Measurements from ENCODE around the gene MACROH2A1.
A peak's percentile ranks its signal among the peaks of the same experiment; 100 is the strongest.

MACROH2A1 gene

DNA sequence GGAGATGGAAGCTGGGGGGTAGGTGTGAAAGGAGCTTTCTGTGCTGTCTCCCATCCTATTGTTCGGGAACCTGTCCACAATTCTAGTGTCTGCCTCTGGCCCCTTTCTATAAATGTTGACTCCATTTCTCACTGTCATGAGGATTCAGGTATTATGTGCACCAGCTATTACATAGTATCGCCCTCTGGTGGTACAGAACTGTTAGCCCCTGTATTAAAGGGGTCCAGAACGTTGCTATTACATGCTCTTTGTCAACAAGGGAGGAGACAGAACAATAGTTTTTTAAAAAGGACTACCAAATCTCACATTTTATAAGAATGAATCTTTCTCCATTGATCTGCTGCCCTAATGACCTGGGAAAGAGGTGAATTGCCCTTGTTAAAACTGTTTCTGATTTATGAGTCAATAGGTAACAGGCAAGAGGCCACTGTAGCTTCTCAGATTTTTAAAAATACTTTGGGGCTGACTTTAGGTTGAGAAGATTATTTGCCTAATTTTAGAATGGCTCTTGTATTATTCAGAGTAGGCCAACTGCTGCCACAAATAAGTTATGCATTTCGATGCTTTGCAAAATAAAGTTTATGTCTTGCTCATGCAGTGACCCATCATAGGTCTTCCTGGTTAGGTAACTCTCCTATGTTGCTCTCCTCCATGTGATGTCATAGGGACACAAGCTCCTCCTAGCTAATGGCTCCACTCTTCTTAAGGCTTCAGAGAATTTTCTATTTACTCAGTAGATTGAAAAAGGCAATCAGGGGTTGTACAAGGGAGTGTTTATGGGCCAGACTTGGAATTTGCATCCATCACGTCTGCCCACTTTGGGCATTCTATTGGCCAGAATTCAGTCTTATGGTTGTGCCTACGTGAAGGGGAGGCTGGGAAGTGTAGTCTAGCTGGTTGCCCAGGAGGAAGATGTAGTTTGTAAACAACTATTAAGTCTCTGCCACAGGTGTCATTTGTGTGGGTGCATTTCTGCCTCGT is 27.4 kb upstream of the MACROH2A1 start:
- peak; percentile 98 for ATAC-seq
- TF ChIP-seq TSHZ2 (CRISPR knock-in tag; IDR thresholded peaks at IDR 0.05), result no peak

DNA sequence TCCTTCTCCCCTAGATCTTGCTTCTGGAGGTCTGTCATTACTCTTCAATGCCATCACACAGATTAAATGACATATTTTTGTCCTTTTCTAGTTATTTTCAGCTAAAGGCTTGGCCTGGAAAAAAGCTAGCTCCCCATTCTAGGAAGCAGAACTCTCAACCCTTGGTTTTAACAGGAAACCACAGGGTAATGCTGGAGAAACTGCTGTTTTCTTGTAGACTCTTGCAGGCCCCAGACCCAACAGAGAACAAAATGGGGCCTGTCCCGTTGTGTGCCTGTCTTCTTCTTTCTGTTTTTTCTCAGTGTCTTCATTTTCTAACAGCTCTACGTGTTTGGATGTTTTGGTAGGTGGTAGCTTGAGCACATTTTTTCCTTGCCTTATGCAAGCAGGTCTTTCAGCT is 26.6 kb upstream of the MACROH2A1 start:
- no peak for ATAC-seq
- no peak for TF ChIP-seq ZNF565 (CRISPR knock-in tag; conservative IDR thresholded peaks at IDR 0.05; ENCODE audit: low read depth)
- no peak for TF ChIP-seq ZNF70 (CRISPR knock-in tag; IDR thresholded peaks at IDR 0.05)
- TF ChIP-seq TSHZ2 (CRISPR knock-in tag; IDR thresholded peaks at IDR 0.05), result no peak
- TF ChIP-seq TOX (CRISPR knock-in tag; IDR thresholded peaks at IDR 0.05; ENCODE audit: borderline replicate concordance), result no peak
- TF ChIP-seq CSDC2 (CRISPR knock-in tag; IDR thresholded peaks at IDR 0.05), result no peak
- TF ChIP-seq TCF4 (CRISPR knock-in tag; IDR thresholded peaks at IDR 0.05; ENCODE audit: borderline replicate concordance), result no peak
- TF ChIP-seq, protein P1, sequence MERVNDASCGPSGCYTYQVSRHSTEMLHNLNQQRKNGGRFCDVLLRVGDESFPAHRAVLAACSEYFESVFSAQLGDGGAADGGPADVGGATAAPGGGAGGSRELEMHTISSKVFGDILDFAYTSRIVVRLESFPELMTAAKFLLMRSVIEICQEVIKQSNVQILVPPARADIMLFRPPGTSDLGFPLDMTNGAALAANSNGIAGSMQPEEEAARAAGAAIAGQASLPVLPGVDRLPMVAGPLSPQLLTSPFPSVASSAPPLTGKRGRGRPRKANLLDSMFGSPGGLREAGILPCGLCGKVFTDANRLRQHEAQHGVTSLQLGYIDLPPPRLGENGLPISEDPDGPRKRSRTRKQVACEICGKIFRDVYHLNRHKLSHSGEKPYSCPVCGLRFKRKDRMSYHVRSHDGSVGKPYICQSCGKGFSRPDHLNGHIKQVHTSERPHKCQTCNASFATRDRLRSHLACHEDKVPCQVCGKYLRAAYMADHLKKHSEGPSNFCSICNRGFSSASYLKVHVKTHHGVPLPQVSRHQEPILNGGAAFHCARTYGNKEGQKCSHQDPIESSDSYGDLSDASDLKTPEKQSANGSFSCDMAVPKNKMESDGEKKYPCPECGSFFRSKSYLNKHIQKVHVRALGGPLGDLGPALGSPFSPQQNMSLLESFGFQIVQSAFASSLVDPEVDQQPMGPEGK (CRISPR knock-in tag; IDR thresholded peaks at IDR 0.05; ENCODE audit: borderline replicate concordance), result no peak
- TF ChIP-seq BACH2 (CRISPR knock-in tag; IDR thresholded peaks at IDR 0.05; ENCODE audit: borderline replicate concordance), result no peak
- no peak for TF ChIP-seq OSR1 (CRISPR knock-in tag; IDR thresholded peaks at IDR 0.05)
- no peak for TF ChIP-seq CREB5 (CRISPR knock-in tag; IDR thresholded peaks at IDR 0.05; ENCODE audit: low read depth)
- no peak for TF ChIP-seq SNAI2 (CRISPR knock-in tag; IDR thresholded peaks at IDR 0.05)
- no peak for TF ChIP-seq PPARA (CRISPR knock-in tag; IDR thresholded peaks at IDR 0.05; ENCODE audit: borderline replicate concordance)
- TF ChIP-seq ISL1 (CRISPR knock-in tag; IDR thresholded peaks at IDR 0.05), result no peak
- TF ChIP-seq ESRRG (CRISPR knock-in tag; IDR thresholded peaks at IDR 0.05), result no peak
- TF ChIP-seq CSRNP3 (CRISPR knock-in tag; IDR thresholded peaks at IDR 0.05), result no peak
- no peak for TF ChIP-seq ZFP3 (CRISPR knock-in tag; IDR thresholded peaks at IDR 0.05)

DNA sequence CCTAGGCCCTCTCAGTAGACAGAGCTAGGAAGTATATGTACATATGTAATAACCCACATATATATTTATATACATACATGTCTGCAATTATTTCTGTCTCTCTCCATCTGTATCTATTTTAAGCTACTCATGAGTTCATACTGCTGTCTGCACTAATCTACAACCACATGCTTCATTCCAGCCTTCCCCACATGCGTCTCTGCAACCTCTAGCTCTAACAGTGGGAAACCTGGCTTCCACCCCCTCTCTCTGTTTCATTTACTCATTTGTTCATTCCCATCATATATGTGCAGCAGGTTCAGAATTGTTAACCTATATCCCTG is 24.8 kb upstream of the MACROH2A1 start:
- ATAC-seq, result no peak
- TF ChIP-seq PPARA (CRISPR knock-in tag; IDR thresholded peaks at IDR 0.05; ENCODE audit: borderline replicate concordance), result no peak
- no peak for TF ChIP-seq TOX (CRISPR knock-in tag; IDR thresholded peaks at IDR 0.05; ENCODE audit: borderline replicate concordance)
- no peak for TF ChIP-seq TCF4 (CRISPR knock-in tag; IDR thresholded peaks at IDR 0.05; ENCODE audit: borderline replicate concordance)
- TF ChIP-seq POU6F1 (CRISPR knock-in tag; IDR thresholded peaks at IDR 0.05; ENCODE audit: borderline replicate concordance, low read depth), result no peak
- no peak for TF ChIP-seq SNAI2 (CRISPR knock-in tag; IDR thresholded peaks at IDR 0.05)
- TF ChIP-seq ISL1 (CRISPR knock-in tag; IDR thresholded peaks at IDR 0.05), result no peak
- TF ChIP-seq, protein P1 (CRISPR knock-in tag; IDR thresholded peaks at IDR 0.05; ENCODE audit: borderline replicate concordance), result no peak

Data from SK-N-SH treated with all-trans-retinoic acid at 6 μM for 48 hours (cell line).